Vagina (tissue), 2 donors: ENCODE data around the gene NUP210.

Experiments
- POLR2A ChIP-seq, 2 donors: fragments of 450-650 bp; IDR thresholded peaks; one replicate each; pipeline ENCODE4 v1.6.1; 2017; ENCODE audit warnings: antibody characterized with exemption in 2 of 2, mild to moderate bottlenecking in 2 of 2, moderate library complexity in 2 of 2
- POLR2AphosphoS5 ChIP-seq, 2 donors: sonication (generic); formaldehyde crosslinking; IDR thresholded peaks; one replicate each; pipeline ENCODE4 v1.9.0; 2017; ENCODE audit warnings: antibody characterized with exemption in 2 of 2, mild to moderate bottlenecking in 2 of 2, low read depth in 1 of 2; ENCODE audit not compliant: insufficient read depth in 1 of 2
- TF ChIP-seq, protein P1 (sequence below), 3 experiments: fragments of 450-650 bp in 2 of 3; fragments of 200-600 bp in 1 of 3; sonication (generic) in 1 of 3; IDR thresholded peaks; one replicate each; pipeline ENCODE4 v1.5.1; 2017 to 2019; ENCODE audit warnings: antibody characterized with exemption in 3 of 3, mild to moderate bottlenecking in 2 of 3, moderate library complexity in 2 of 3

DNA sequence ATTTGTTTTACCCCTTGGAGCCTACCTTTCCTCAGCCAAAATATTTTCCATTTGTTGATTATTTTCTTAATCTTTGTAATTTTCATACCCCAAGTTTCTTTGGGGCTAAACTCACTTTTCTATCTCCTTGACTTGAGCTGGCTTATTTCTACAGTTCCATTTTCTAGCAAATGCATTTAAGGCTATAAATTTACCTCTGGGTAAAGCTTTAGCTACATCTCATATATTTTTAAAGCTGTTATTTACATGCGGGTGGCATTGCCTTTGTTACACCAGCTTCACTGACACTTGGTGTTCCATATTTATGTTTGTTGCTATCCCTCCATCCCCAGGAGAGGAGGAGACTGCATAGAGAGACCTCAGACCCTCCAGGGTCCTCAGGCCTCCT lies 136.3 kb downstream of the NUP210 start:
- TF ChIP-seq POLR2A (IDR thresholded peaks at IDR 0.05), result no peak
- TF ChIP-seq, protein P1, sequence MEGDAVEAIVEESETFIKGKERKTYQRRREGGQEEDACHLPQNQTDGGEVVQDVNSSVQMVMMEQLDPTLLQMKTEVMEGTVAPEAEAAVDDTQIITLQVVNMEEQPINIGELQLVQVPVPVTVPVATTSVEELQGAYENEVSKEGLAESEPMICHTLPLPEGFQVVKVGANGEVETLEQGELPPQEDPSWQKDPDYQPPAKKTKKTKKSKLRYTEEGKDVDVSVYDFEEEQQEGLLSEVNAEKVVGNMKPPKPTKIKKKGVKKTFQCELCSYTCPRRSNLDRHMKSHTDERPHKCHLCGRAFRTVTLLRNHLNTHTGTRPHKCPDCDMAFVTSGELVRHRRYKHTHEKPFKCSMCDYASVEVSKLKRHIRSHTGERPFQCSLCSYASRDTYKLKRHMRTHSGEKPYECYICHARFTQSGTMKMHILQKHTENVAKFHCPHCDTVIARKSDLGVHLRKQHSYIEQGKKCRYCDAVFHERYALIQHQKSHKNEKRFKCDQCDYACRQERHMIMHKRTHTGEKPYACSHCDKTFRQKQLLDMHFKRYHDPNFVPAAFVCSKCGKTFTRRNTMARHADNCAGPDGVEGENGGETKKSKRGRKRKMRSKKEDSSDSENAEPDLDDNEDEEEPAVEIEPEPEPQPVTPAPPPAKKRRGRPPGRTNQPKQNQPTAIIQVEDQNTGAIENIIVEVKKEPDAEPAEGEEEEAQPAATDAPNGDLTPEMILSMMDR (IDR thresholded peaks at IDR 0.05), result no peak
- no peak for TF ChIP-seq POLR2AphosphoS5 (IDR thresholded peaks at IDR 0.05; ENCODE audit: insufficient read depth in 1 of 2, low read depth in 1 of 2)
